GM19099 (cell line): ENCODE data around the gene NPLOC4.

Source experiments
- POLR2A ChIP-seq: IDR thresholded peaks from 3 replicates; pipeline ENCODE4 v1.6.1; 2011; ENCODE audit warnings: low read depth; ENCODE audit not compliant: insufficient read length; ENCODE audit errors: extremely low read depth

Gene NPLOC4

DNA sequence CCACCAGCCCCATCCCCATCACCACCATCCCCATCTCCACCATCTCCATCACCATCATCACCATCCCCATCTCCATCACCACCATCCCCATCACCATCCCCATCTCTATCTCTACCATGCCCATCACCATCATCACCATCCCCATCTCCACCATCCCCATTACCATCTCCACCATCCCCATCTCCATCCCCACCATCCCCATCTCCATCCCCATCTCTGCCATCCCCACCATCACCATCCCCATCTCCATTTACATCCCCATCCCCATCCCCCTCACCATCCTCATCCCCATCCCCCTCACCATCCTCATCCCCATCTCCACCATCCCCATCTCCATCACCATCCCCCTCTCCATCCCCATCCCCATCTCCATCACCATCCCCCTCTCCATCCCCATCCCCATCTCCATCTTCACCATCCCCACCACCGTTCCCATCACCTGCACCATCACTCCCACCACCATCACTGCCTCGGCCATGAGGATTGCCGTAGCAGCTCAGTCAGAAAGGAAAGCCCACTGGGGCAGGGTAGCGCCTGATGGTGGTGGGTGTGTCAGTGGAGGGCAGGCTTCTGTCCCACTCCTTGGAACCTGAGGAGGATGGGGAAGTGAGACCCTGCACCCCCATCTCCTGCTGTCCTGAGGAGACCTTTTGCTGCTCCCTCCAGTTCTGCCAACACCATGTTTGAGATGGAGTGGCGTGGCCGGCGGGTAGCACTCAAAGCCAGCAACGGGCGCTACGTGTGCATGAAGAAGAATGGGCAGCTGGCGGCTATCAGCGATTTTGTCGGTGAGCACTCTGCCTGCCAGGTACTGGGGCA lies 101.2 kb downstream of the NPLOC4 start:
- TF ChIP-seq POLR2A, result no peak

DNA sequence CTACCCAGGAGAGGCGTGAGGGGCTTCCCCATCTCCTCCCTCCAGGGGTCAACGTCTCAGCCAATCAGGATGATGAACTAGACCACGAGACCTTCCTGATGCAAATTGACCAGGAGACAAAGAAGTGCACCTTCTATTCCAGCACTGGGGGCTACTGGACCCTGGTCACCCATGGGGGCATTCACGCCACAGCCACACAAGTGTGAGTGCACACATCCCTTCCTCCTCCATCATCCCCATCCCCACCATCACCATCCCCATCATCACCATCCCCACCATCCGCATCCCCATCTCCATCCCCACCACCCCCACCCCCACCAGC lies 101.9 kb downstream of the NPLOC4 start:
- no peak for TF ChIP-seq POLR2A

DNA sequence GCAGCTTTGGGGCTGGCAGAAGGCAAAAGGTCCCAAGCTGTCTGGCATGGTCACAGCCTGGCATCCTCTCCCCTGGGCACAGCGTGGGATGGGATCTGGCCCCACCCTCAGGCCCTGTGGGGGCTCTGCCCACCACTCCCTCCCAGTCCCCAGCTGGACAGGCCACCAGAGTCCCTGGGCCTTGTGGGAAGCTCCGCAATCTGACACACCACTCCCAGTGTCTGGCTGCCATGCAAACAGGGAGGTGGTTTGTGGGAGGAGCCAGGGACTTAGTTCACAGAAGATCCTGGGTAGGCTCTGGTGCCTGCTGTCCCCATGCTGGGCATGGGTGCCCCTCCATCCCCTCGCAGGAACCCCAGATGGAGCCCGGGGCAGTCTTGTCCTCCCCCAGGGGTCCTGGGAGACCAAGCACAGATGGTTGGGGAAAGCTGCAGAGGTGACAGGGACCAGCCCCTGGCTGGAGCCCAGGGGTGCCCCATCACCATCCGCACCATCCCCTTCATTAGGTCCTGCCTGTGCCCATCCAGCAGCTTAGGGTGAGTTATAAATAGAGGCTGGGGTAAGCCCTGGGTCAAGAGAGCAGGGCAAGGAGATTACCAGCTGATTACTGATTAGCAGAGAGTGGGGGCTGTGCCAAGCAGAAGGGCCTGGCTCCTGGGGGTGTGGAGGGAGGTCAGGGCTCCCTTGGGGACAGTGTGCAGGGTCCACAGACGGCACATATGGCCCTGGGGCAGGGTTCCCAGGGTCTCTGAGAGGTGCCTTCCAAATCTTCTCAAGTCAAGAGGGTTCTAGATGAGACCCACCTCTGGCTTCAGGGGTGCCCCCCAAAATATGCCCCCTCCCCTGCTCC lies 102.5 kb downstream of the NPLOC4 start:
- no peak for TF ChIP-seq POLR2A

DNA sequence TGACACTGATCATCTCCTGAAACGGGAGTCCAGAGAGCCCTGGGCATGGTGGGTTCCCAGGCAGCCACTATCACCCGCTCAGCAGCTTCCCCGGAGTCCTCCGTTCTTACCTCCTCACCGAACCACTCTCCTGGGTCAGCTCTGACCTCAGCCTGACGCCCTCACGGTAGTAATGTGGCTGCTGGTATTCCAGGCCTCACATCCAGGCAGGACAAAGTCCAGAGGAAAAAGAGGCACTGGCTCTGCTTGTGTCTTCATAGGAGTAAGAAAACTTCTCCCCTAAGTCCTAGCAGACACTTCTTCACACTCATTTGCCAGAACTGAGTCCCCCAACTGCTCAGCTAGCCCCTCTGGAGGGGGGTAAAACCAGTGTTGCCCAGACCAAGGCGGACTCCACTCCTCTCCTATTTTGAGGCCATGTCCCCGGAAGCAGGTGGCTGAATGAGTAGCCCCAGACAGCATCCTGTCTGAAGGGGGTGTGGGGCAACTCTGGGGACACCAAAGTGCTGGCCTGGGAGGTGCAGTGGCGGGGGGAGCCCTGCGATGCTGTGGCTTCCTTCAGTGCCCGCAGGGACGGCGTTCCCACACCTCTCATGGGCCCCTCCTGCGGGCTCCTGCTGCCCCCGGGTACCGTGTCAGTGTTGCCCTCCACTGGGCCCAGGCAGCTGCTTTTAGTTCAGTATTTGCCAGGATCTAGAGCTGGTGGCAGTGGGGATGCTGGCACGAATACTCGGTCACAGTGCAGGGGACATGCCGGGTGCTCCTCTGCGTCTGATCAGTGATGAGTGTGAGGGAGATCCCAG lies 103.4 kb downstream of the NPLOC4 start:
- TF ChIP-seq POLR2A, result no peak

DNA sequence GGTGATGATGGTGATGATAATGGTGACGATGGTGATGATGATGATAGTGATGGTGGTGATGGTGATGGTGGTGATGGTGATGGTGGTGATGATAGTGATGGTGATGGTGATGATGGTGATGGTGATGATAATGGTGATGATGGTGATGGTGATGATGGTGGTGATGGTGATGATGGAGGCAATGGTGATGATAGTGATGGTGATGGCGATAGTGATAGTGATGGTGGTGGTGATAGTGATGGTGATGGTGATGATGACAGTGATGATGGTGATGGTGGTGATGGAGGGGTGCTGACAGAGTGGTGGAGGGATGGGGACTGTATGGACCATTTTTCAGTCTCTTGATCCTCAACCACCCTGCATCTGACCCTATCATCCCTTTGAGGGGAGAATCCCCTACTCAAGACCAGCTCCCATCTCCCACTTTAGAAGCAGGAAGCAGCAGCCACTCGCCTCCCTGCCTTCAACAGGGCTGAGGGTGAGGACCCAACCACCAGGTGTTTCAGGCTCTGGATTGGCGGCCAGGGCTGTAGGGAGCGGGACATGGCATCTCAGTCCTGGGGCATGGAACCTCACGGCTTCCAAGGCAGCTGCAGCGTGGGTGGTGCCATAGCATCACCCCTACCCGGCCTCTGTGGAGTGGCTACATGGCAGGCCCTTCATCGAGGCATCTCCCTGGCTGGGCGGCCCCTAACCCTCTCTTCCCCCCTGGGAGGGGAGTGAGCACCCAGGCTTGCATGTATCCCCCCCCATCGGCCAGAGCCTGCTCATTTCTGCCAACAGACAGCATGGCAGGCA lies 104.2 kb downstream of the NPLOC4 start:
- no peak for TF ChIP-seq POLR2A

DNA sequence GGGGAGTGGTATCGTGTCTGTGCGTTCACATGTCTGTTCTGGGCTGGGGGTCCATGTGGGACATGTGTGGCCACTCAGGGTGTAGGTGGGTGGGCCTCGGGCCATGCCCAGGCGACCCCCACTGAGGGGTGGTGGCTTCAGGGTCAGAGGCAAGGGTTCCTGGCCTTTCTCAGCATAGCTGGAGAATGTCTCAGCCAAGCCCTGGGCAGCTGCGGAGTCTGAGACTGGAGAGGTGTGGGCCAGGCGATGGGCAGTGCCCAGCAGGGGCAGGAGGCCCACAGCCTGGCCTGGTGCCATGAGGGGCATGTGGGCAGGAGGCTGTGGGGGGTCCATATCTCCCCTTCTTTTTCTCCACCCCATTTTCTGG lies 107.5 kb downstream of the NPLOC4 start:
- no peak for TF ChIP-seq POLR2A

DNA sequence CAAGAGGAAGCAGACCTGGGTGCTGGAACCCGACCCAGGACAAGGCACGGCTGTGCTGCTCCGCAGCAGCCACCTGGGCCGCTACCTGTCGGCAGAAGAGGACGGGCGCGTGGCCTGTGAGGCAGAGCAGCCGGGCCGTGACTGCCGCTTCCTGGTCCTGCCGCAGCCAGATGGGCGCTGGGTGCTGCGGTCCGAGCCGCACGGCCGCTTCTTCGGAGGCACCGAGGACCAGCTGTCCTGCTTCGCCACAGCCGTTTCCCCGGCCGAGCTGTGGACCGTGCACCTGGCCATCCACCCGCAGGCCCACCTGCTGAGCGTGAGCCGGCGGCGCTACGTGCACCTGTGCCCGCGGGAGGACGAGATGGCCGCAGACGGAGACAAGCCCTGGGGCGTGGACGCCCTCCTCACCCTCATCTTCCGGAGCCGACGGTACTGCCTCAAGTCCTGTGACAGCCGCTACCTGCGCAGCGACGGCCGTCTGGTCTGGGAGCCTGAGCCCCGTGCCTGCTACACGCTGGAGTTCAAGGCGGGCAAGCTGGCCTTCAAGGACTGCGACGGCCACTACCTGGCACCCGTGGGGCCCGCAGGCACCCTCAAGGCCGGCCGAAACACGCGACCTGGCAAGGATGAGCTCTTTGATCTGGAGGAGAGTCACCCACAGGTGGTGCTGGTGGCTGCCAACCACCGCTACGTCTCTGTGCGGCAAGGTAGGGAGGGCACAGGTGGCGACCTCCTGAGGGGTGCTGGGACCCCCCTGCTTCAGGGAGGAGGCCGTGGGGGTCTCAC lies 108.1 kb downstream of the NPLOC4 start:
- TF ChIP-seq POLR2A, result no peak

DNA sequence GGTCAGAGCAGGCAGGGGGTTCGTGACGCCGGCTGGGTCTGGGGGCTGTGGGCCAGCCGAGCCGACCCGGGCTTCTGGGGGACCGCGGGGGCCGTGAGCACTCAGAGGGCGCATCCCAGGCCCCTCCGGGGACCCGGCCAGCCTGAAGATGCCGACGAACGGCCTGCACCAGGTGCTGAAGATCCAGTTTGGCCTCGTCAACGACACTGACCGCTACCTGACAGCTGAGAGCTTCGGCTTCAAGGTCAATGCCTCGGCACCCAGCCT lies 108.6 kb downstream of the NPLOC4 start:
- no peak for TF ChIP-seq POLR2A

DNA sequence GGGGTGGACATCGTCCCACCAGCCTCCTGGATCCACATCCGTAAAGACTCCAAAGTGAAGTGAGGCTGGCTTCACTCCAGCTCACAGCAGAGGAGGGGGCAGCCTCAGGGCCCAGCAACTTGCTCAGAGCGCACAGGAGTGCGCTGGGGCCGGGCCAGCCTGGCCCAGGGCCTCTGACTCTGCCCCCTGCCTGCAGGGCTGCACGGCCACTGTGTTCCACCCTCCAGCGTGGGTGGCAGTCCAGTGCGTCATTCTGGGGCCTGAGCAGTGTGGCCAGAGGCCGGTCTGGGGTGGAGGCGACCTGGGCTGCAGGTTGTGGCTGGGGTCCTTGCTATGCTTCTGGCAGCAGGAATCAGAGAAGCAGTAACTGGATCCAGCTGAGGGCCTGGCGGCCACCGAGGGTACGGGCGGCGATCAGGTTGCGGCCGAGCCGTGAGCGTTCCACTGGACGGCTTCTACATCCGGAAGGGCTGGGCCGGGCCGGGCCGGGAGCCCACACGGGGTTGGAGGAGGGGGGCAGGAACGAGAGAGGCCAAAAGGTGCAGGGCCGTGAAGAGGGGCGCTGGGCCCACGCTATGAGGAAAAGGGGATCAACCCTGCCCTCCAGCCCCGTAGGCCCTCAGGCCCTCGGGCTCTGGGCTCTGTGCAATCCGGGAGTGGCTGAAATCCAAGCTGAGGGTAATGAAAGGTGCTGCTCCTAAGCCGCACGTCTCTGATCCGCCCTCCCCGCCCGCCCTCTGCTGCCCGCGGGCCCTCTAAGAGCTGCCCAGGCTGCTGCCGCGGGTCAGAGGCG lies 109.1 kb downstream of the NPLOC4 start, which contains the start of gene FSCN2:
FSCN2 (plus strand) TSS at position 787 of the 793 bp plus-strand sequence. CDS start 155 bp downstream, outside the sequence.
- no peak for TF ChIP-seq POLR2A

DNA sequence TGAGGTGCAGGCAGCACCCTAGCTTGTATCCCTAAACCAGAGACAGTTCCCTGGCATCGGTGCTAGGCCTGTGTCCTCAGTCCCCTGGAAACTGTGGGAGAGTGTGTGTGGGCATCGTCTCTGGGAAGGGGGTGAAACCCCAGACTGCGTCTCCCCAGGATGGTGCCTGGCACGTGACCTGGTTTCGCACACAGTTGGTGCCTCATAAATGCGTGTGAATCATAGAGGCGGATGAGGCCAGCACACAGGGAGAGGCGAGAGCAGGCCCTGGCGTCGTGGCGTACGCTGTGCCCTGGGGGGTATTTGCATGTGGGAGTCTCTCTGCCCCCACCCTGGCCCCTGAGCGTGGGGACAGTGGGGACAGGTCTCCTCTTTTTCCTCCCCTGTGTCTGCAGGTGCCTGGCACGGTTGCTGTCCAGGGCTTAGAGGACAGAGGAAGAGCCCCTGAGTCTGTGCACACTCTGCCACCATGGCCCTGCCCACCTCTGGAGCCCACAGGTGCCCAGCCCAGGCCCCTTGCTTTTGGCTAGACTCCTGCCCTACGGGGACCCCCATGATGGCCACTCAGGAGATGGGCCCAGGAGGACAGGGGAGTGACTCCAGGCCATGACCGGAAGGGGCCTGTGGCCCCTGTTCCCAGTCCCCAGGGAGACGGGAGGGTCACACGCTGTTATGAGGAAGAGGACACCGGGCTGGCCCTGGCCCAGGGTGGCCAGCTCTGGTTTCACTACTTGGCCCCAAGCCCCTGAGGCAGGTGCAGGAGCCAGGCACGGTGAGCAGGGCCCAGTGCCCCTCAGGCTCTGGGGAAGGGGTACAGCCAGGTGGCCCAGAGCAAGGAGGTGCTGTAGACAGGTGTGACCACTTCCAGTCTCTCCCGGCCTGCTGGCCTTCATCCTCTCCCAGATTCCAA lies 110.0 kb downstream of the NPLOC4 start:
- no peak for TF ChIP-seq POLR2A

DNA sequence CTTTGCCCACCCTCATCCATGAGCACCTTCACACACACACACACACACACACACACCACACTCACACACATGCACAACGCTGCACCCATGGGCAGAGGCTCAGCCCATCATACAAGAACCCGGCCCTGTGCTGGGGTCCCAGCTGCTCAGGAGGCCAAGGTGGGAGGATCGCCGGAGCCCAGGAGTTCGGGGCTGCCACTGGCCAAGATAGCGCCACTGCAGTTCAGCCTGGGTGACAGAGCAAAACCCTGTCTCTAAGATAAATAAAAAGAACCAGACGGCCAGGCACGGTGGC lies 112.1 kb downstream of the NPLOC4 start:
- no peak for TF ChIP-seq POLR2A

DNA sequence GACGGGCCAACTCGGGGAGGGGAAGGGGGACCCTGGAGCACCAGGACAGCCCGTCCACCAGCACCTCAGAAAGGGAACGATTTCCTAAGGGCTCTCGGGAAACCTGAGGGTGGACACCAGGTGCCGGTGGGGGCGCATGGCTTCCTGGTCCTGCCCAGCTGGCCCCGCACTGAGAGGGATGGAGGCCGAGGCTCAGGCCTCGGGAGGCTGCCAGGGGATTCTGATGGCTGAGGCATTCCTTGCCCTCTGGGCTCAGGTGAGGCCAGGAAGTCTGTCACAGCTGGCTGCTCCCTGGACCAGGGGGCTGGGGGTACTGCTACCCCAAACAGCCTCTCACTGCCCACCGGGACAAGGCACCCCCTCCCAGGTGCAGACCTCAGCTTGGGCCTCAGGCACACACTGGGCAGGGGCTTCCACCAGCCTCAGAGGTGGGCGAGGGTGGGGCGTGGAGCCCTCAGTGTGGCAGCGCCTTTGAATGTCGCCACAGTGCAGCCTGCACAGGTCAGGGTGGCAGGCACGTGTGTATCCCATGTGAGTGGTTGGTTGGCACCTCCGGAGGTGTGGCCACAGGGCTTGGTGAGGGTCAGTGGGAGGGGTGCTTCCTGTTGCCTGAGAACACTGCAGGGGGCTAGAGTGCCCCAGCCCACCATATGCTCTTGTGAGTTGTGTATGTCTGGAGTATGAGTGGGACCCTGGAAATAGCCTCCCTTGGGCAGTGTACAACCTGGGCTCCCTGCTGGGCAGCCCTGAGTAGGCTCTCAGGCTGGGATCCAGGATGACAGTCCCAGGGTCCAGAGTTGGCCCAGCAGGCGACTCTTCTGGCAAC lies 112.7 kb downstream of the NPLOC4 start:
- no peak for TF ChIP-seq POLR2A
